ENCODE data around the gene B4GALT1.
A peak's percentile ranks its signal among the peaks of the same experiment; 100 is the strongest.

The B4GALT1 gene, protein sequence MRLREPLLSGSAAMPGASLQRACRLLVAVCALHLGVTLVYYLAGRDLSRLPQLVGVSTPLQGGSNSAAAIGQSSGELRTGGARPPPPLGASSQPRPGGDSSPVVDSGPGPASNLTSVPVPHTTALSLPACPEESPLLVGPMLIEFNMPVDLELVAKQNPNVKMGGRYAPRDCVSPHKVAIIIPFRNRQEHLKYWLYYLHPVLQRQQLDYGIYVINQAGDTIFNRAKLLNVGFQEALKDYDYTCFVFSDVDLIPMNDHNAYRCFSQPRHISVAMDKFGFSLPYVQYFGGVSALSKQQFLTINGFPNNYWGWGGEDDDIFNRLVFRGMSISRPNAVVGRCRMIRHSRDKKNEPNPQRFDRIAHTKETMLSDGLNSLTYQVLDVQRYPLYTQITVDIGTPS

GRCh38 chr9:33167084-33167971, at the start of gene B4GALT1:
B4GALT1 (minus strand) TSS chr9:33167336; CDS start chr9:33167169, 167 bp downstream.
- H3K4me3 ChIP-seq (ENCODE audit: low read length): peak within 1 kb of the TSS; percentile 85
- TF ChIP-seq CTCF (conservative IDR thresholded peaks at IDR 0.05; ENCODE audit: low read depth, low read length): no peak
- DNase-seq (ENCODE audit: low read depth): peak; percentile 68

GRCh38 chr9:33211695-33212393, 44.7 kb upstream of the B4GALT1 start:
- DNase-seq (ENCODE audit: low read depth): peak; percentile 35
- TF ChIP-seq CTCF (conservative IDR thresholded peaks at IDR 0.05; ENCODE audit: low read depth, low read length): peak; percentile 12
- H3K4me3 ChIP-seq (ENCODE audit: low read length): no peak overlapping the region

DNA sequence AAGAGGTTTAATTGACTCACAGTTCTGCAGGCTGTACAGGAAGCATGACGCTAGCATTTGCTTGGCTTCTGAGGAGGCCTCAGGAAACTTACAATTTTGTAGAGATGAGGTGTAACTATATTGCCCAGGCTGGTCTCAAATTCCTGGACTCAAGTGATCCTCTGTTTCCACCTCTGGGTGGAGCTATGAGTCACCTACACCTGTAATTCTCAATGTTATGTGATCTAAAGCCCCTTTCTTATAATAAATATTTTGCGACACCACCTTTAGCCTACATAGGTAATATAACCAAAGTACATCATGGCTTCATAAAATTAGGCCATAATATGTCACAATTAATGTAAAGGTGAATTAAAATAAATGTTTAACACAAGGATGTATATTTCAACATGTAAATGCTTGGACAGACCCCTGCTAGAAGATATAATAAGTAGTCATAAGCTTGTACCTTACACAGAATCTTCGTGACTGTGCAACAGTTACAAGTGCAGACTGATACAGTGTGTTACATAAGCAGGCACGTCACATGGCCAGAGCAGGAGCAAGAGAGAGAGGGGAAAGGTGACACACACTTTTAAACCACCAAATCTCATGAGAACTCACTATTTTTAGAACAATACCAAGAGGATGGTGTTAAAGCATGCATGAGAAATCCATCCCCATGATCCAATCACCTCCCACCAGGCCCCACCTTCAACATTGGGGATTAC, 43.0 kb upstream of the B4GALT1 start:
- no peak for TF ChIP-seq CTCF (conservative IDR thresholded peaks at IDR 0.05; ENCODE audit: low read depth, low read length)
- DNase-seq (ENCODE audit: low read depth): no peak
- H3K4me3 ChIP-seq (ENCODE audit: low read length): no peak overlapping the region

DNA sequence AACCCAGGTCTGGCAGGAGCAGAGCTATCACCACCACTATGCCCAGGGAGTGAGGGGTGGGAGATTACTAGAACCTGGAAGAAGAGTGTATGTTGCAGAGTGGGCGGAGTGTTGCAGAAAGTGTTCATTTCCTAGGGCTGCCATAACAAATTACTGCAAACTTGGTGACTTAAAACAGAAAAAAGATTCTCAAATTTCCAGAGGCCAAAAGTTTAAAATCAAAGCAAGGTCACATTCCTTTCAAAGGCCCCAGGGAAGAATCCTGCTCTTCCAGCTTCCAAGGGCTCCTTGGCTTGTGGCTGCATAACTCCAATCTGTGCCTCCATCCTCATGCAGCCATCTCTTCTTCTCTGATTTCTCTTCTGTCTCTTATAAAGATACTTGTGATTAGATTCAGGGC, 42.3 kb upstream of the B4GALT1 start:
- no peak for DNase-seq (ENCODE audit: low read depth)
- no peak overlapping the region for H3K4me3 ChIP-seq (ENCODE audit: low read length)
- TF ChIP-seq CTCF (conservative IDR thresholded peaks at IDR 0.05; ENCODE audit: low read depth, low read length): no peak

GRCh38 chr9:33202552-33203201, 35.5 kb upstream of the B4GALT1 start:
- no peak overlapping the region for H3K4me3 ChIP-seq (ENCODE audit: low read length)
- DNase-seq (ENCODE audit: low read depth): no peak
- TF ChIP-seq CTCF (conservative IDR thresholded peaks at IDR 0.05; ENCODE audit: low read depth, low read length): no peak

DNA sequence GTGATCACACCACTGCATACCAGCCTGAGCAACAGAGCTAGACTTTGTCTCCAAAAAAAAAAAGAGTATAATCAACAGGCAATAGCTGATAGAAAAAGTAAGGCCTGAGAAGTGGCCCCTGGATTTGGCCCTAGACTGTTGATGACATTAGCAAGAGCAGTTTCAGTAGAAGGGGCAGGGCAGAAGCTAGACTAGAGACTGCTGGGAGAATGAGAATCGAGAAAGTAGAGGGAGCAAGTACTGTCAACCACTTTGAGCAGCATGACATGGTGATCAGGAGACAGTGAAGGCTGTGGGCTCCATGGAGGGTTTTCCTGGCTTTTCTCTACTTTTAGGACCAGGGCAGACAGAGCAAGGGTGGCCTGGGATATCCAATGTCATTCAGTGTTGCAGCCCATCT, 34.9 kb upstream of the B4GALT1 start:
- no peak overlapping the region for H3K4me3 ChIP-seq (ENCODE audit: low read length)
- no peak for DNase-seq (ENCODE audit: low read depth)
- no peak for TF ChIP-seq CTCF (conservative IDR thresholded peaks at IDR 0.05; ENCODE audit: low read depth, low read length)

Data from retinal pigment epithelial cell (primary cell).